IMR-90 (cell line): Measurements from ENCODE around the gene LIPH. TPM values are rescaled to one million over a fixed set of nuclear protein-coding genes. Genes with fewer than 3 reads are reported as not detected.

ENCODE experiments used
- ATAC-seq: fragments of 200-7000 bp; cut with Tn5 transposase; 2 replicates; pipeline ENCODE4 v1.9.1; 2020; ENCODE audit warnings: low read depth, mild to moderate bottlenecking, moderate library complexity
- BruUV-seq: library from RNA; stranded (reverse); fragments of 400-500 nt; replicated peaks from 2 replicates; lab custom pipeline; 2021; lab: Mats Ljungman, UMichigan
- CTCF ChIA-PET: fragments of 300-600 bp; formaldehyde crosslinking; extraction: SDS; loops from one replicate; lab custom pipeline; 2021; ENCODE audit warnings: antibody characterized with exemption; lab: Yijun Ruan, JAX
- POLR2A ChIA-PET: fragments of 300-600 bp; sonication (Branson Sonifier 250); formaldehyde crosslinking; loops from one replicate; lab custom pipeline; 2022; ENCODE audit warnings: antibody characterized with exemption; ENCODE audit not compliant: unreplicated experiment; lab: Charles Lee
- DNase-seq: peaks from one replicate; pipeline ENCODE4 v3.0.0; 2013
- H2AFZ ChIP-seq: replicated peaks from 2 replicates; pipeline ENCODE3; 2013; ENCODE audit warnings: low read length, mild to moderate bottlenecking; ENCODE audit not compliant: poor library complexity
- H2AK5ac ChIP-seq: 2 replicates; pipeline ENCODE4 v1.6.1; 2013; ENCODE audit warnings: low read depth, low read length, inconsistent platforms
- H2AK9ac ChIP-seq: replicated peaks from 2 replicates; pipeline ENCODE3; 2013; ENCODE audit warnings: mild to moderate bottlenecking, low read depth, low read length, moderate library complexity; ENCODE audit not compliant: poor library complexity
- H2BK120ac ChIP-seq: 2 replicates; pipeline ENCODE4 v1.6.1; 2013; ENCODE audit warnings: low read depth, low read length, inconsistent platforms
- H2BK15ac ChIP-seq: 3 replicates; pipeline ENCODE4 v1.6.1; 2013; ENCODE audit warnings: low read depth, low read length, inconsistent platforms
- H2BK20ac ChIP-seq: 2 replicates; pipeline ENCODE4 v1.6.1; 2013; ENCODE audit warnings: low read depth, mild to moderate bottlenecking, inconsistent platforms, low read length, moderate library complexity
- H2BK5ac ChIP-seq: 2 replicates; pipeline ENCODE4 v1.6.1; 2013; ENCODE audit warnings: mild to moderate bottlenecking, low read depth, low read length, inconsistent platforms; ENCODE audit not compliant: poor library complexity, severe bottlenecking
- H3K14ac ChIP-seq: replicated peaks from 2 replicates; pipeline ENCODE4 v1.6.1; 2013; ENCODE audit warnings: low read depth, low read length, inconsistent platforms
- H3K18ac ChIP-seq: 2 replicates; pipeline ENCODE4 v1.6.1; 2013; ENCODE audit warnings: low read depth, low read length, control low read depth
- H3K23ac ChIP-seq: 2 replicates; pipeline ENCODE4 v1.6.1; 2013; ENCODE audit warnings: low read depth, low read length, inconsistent platforms
- H3K27ac ChIP-seq: 2 replicates; pipeline ENCODE4 v1.5.1; 2013; ENCODE audit warnings: mild to moderate bottlenecking, control low read depth, low read length; ENCODE audit not compliant: insufficient read depth
- H3K27me3 ChIP-seq: 2 replicates; pipeline ENCODE4 v1.6.1; 2013; ENCODE audit warnings: low read length; ENCODE audit not compliant: control insufficient read depth, insufficient read depth
- H3K36me3 ChIP-seq: 2 replicates; pipeline ENCODE4 v1.6.1; 2013; ENCODE audit warnings: low read length, mixed read lengths; ENCODE audit not compliant: control insufficient read depth, insufficient read depth
- H3K4ac ChIP-seq: 2 replicates; pipeline ENCODE4 v1.6.1; 2013; ENCODE audit warnings: low read depth, low read length, inconsistent platforms
- H3K4me1 ChIP-seq: 2 replicates; pipeline ENCODE4 v1.6.1; 2013; ENCODE audit warnings: low read length, mixed read lengths; ENCODE audit not compliant: control insufficient read depth, insufficient read depth
- H3K4me2 ChIP-seq: 2 replicates; pipeline ENCODE4 v1.6.1; 2013; ENCODE audit warnings: low read depth, mild to moderate bottlenecking, control low read depth, low read length, moderate library complexity
- H3K4me3 ChIP-seq: 2 replicates; pipeline ENCODE4 v1.5.1; 2013; ENCODE audit warnings: low read depth, mild to moderate bottlenecking, control low read depth, low read length, moderate library complexity; ENCODE audit not compliant: insufficient read depth
- H3K56ac ChIP-seq: 2 replicates; pipeline ENCODE4 v1.6.1; 2013; ENCODE audit warnings: low read length, inconsistent platforms; ENCODE audit not compliant: insufficient read depth; ENCODE audit errors: extremely low read depth
- H3K79me1 ChIP-seq, 2 experiments: 2 replicates each; pipeline ENCODE4 v1.6.1; 2013; ENCODE audit warnings: low read length in 2 of 2, inconsistent platforms in 1 of 2, low read depth in 1 of 2
- H3K9ac ChIP-seq: 2 replicates; pipeline ENCODE4 v1.6.1; 2013; ENCODE audit warnings: low read depth, low read length, control low read depth
- H3K9me1 ChIP-seq: 2 replicates; pipeline ENCODE4 v1.6.1; 2013; ENCODE audit warnings: low read length, inconsistent platforms; ENCODE audit not compliant: insufficient read depth
- H3K9me3 ChIP-seq: 2 replicates; pipeline ENCODE4 v1.6.1; 2013; ENCODE audit warnings: low read length; ENCODE audit not compliant: control insufficient read depth, insufficient read depth
- H4K20me1 ChIP-seq: 2 replicates; pipeline ENCODE4 v1.6.1; 2013; ENCODE audit warnings: low read length, inconsistent platforms; ENCODE audit not compliant: insufficient read depth
- H4K5ac ChIP-seq: 2 replicates; pipeline ENCODE4 v1.6.1; 2013; ENCODE audit warnings: mild to moderate bottlenecking, low read depth, low read length, control low read depth
- H4K8ac ChIP-seq, 2 experiments: 2 replicates each; pipeline ENCODE4 v1.6.1; 2013; ENCODE audit warnings: low read depth in 2 of 2, low read length in 2 of 2, control low read depth in 1 of 2, inconsistent platforms in 1 of 2
- H4K91ac ChIP-seq: 2 replicates; pipeline ENCODE4 v1.6.1; 2013; ENCODE audit warnings: low read depth, low read length, inconsistent platforms; ENCODE audit not compliant: insufficient read depth
- FOS ChIP-seq: fragments of 150-350 bp; IDR thresholded peaks from 2 replicates; pipeline ENCODE4 v1.6.1; 2016; ENCODE audit warnings: low read depth, low read length
- MAFK ChIP-seq: IDR thresholded peaks from 2 replicates; pipeline ENCODE4 v1.6.1; 2012; ENCODE audit warnings: low read depth, low read length, improper control_type of control experiment
- NFE2L2 ChIP-seq: fragments of 150-350 bp; IDR thresholded peaks from 2 replicates; pipeline ENCODE4 v1.6.1; 2016; ENCODE audit warnings: low read depth, mild to moderate bottlenecking, low read length
- POLR2A ChIP-seq: IDR thresholded peaks from 2 replicates; pipeline ENCODE4 v1.6.1; 2012; ENCODE audit warnings: mild to moderate bottlenecking, low read depth, low read length
- RCOR1 ChIP-seq: IDR thresholded peaks from 2 replicates; pipeline ENCODE4 v1.6.1; 2012; ENCODE audit warnings: mild to moderate bottlenecking, low read length, improper control_type of control experiment; ENCODE audit not compliant: insufficient replicate concordance
- RFX5 ChIP-seq: IDR thresholded peaks from 2 replicates; pipeline ENCODE4 v1.8.0; 2012; ENCODE audit warnings: low read depth, mild to moderate bottlenecking, low read length, moderate library complexity
- WGBS, 2 experiments: methylation state at CpG; one replicate each; pipeline versions ENCODE4 v1.1.5 to v1.1.7; 2013; ENCODE audit warnings: missing lambda C conversion rate in 2 of 2; ENCODE audit not compliant: insufficient read length in 1 of 2; ENCODE audit errors: extremely low coverage in 2 of 2; 5-methylcytosine and 5-hydroxymethylcytosine counted together
- dilution Hi-C: fragments of 300-500 bp; cut with HindIII; formaldehyde crosslinking; loops from one replicate; pipeline ENCODE4 v1.14.3; 2018; ENCODE audit warnings: low sequenced_read_pairs; ENCODE audit not compliant: unreplicated experiment
- in situ Hi-C: fragments of 300-500 bp; cut with MboI; formaldehyde crosslinking; loops from 3 replicates; pipeline ENCODE4 v1.14.3; 2019; ENCODE audit warnings: low sequenced_read_pairs, inconsistent platforms, mixed read lengths
- intact Hi-C: fragments of 100-400 bp; cut with micrococcal nuclease; formaldehyde crosslinking; loops from 2 replicates; pipeline ENCODE4 v1.10.0; 2022
- polyA plus RNA-seq, 3 experiments: library from polyadenylated mRNA; depleted of rRNA; stranded (reverse); fragments of >200 nt; gene quantifications; 2 replicates each; pipeline ENCODE4 v1.2.3, GENCODE V29; 2012; ENCODE audit warnings: low replicate concordance in 1 of 3
- total RNA-seq: library from RNA; depleted of rRNA; stranded (reverse); fragments of >200 nt; gene quantifications from 2 replicates; pipeline ENCODE4 v1.2.3, GENCODE V29; 2012
- TF ChIP-seq, protein P1 (sequence below): fragments of 150-350 bp; IDR thresholded peaks from 2 replicates; pipeline ENCODE4 v1.6.1; 2016; ENCODE audit warnings: low read depth, mild to moderate bottlenecking, low read length, moderate library complexity, borderline replicate concordance

Gene LIPH
- total and polyA plus RNA-seq, 2 of the 4 experiments (the other 2 are of a cell fraction): 0.27 to 0.36 TPM

DNA sequence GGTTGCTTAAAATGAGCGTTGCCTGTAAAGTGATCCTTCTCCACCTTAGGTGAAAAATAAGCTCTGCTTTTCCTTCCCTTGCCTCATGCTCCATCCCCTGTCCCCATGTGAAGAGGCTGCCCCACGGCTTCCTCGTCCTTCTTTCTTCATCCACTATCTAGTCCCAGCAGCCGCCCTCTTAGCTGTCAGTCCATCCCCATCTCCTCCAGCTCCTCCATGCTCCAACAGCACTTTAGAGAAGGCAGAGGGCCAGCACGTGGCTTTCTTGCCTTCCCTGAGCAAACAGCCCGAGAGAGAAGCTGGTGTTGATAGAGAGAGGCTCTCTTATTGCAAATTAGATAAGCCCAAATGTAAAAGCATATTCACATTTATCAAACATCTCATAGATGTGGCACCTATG, 44.5 kb downstream of the LIPH start:
- DNase-seq: no peak
- Histone ChIP-seq H4K20me1 (no peaks in the 10 kb centered on the region), H2AK9ac (no peak overlapping the region)

More for the DNA sequence above, 44.5 kb downstream of the LIPH start:
- Histone ChIP-seq H3K27me3 (peaks cover 13% of the 10 kb centered on the region; the same call in 1 of the 2 replicates), H4K5ac (no peak overlapping the region), H3K27ac (no peak overlapping the region), H3K9me3 (no peaks in the 10 kb centered on the region), H3K36me3 (no peaks in the 10 kb centered on the region), H3K14ac (no peak overlapping the region), H3K4me3 (no peak overlapping the region), H3K4ac (no peak overlapping the region), H3K18ac (no peak overlapping the region), H3K4me2 (no peak overlapping the region), H3K9me1 (no peaks in the 10 kb centered on the region), H3K79me1 (no peaks in the 10 kb centered on the region), H2BK20ac (no peak overlapping the region), H2BK5ac (no peak overlapping the region), H4K91ac (no peak overlapping the region), H3K23ac (no peak overlapping the region), H2BK15ac (no peak overlapping the region), H2BK120ac (no peak overlapping the region), H2AK5ac (no peak overlapping the region), H3K4me1 (no peaks in the 10 kb centered on the region), H3K9ac (no peak overlapping the region), H4K8ac (no peak overlapping the region), H3K56ac (no peak overlapping the region), H2AFZ (peak overlapping the region; percentile 2)
- BruUV-seq: no TSS peak
- ATAC-seq: no peak
- ChIA-PET CTCF (no interaction called here), POLR2A (interaction anchor here (0.6 kb wide), 1 partner anchor 21 kb away, joined by 3 read pairs; no protein-coding TSS in a partner anchor)
- in situ Hi-C loops (no loop called here), dilution Hi-C loops (no loop called here), intact Hi-C loops (no loop called here)
- TF ChIP-seq MAFK (no peak), NFE2L2 (no peak), FOS (no peak), POLR2A (no peak), RFX5 (no peak), RCOR1 (no peak)
- TF ChIP-seq, protein P1, sequence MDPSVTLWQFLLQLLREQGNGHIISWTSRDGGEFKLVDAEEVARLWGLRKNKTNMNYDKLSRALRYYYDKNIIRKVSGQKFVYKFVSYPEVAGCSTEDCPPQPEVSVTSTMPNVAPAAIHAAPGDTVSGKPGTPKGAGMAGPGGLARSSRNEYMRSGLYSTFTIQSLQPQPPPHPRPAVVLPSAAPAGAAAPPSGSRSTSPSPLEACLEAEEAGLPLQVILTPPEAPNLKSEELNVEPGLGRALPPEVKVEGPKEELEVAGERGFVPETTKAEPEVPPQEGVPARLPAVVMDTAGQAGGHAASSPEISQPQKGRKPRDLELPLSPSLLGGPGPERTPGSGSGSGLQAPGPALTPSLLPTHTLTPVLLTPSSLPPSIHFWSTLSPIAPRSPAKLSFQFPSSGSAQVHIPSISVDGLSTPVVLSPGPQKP: no peak
- 60% methylated on average over 1 of the region's 6 CpGs; no CpG with 5 or more reads in 1 of the 2 experiments for WGBS, 2 experiments
